HG03571 (cell line): Measurements from ENCODE around the gene PDE4B.

Experiments used
- ATAC-seq: cut with Tn5 transposase; IDR thresholded peaks from one replicate; pipeline ENCODE4 v1.9.1; 2021; ENCODE audit not compliant: unreplicated experiment

The PDE4B gene

GRCh38 chr1:66328896-66329295, 536.2 kb downstream of the PDE4B start:
- no peak for ATAC-seq

- no peak for ATAC-seq
These were observed 538.0 kb downstream of the PDE4B start for GRCh38 chr1:66330722-66331141.

- peak; percentile 18 for ATAC-seq
These were observed 539.2 kb downstream of the PDE4B start for GRCh38 chr1:66331658-66332547.

- ATAC-seq, result no peak
These were observed 539.8 kb downstream of the PDE4B start for GRCh38 chr1:66332548-66332901.

GRCh38 chr1:66333466-66334199, 540.9 kb downstream of the PDE4B start:
- no peak for ATAC-seq

- no peak for ATAC-seq
These were observed 541.6 kb downstream of the PDE4B start for GRCh38 chr1:66334318-66334717.

- no peak for ATAC-seq
These were observed 542.4 kb downstream of the PDE4B start for GRCh38 chr1:66335125-66335524.

GRCh38 chr1:66335859-66336640, 543.4 kb downstream of the PDE4B start:
- ATAC-seq, result peak; percentile 81

- ATAC-seq, result no peak
These were observed 543.9 kb downstream of the PDE4B start for GRCh38 chr1:66336641-66336990.

- ATAC-seq, result no peak
These were observed 544.6 kb downstream of the PDE4B start for GRCh38 chr1:66337249-66337648.

- no peak for ATAC-seq
These were observed 547.2 kb downstream of the PDE4B start for GRCh38 chr1:66339944-66340343.

- no peak for ATAC-seq
These were observed 548.9 kb downstream of the PDE4B start for GRCh38 chr1:66341446-66342089.

GRCh38 chr1:66342707-66343106, 550.0 kb downstream of the PDE4B start:
- peak; percentile 63 for ATAC-seq

GRCh38 chr1:66343569-66344325, 551.1 kb downstream of the PDE4B start:
- ATAC-seq, result no peak

GRCh38 chr1:66346057-66346795, 553.5 kb downstream of the PDE4B start:
- ATAC-seq, result no peak

GRCh38 chr1:66346873-66347272, 554.2 kb downstream of the PDE4B start:
- ATAC-seq, result no peak

- no peak for ATAC-seq
These were observed 556.1 kb downstream of the PDE4B start for GRCh38 chr1:66348776-66349175.

GRCh38 chr1:66349242-66349641, 556.5 kb downstream of the PDE4B start:
- no peak for ATAC-seq

GRCh38 chr1:66350001-66350547, 557.4 kb downstream of the PDE4B start:
- peak; percentile 72 for ATAC-seq
